ACHN (cell line): ENCODE results near the gene TTC39B.

Experiments used
- DNase-seq: peaks from one replicate; pipeline ENCODE4 v3.0.0-alpha.2; 2015
- in situ Hi-C: cut with HindIII; loops from 2 replicates; pipeline ENCODE4 v1.10.0; 2017; ENCODE audit warnings: low sequenced_read_pairs, low pct_ligation_motif_present, low pct_unique_long_range_greater_than_20kb

Gene TTC39B

DNA sequence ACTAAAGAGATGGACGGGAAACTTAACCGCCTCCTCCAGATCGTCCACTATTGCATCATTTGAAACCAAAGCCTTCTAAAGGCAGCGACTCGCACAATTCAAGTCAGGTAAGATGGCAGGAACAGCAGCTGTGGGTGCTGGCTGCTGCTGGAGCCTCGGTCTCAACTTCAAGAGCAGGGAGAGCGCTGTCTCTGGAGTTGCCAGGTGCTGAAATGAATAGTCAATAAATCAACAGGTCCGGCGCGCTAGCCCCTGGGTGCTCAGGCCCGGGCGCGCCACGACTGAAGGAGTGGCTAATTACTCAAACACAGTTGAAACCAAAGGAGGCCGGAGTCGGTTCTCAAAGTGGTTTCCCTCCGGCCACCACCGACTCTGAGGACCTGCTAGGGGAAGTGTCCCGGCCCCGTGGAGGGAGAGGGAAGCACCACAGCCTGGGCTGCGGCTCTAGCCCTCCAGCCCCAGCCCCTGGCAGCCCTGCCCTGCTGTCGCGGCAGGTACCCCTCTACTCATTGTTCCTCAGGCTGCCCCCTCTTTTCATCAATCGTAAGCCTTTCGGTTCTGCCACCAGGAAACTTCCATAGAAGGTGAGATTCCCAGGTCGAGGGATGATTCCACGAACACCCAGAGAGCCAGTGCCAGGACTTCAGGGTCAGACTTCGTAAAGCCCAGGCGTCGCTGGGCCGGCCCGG is 804 bp downstream of the TTC39B start:
- DNase-seq: peak; percentile 62
- in situ Hi-C loops: no loop called here

DNA sequence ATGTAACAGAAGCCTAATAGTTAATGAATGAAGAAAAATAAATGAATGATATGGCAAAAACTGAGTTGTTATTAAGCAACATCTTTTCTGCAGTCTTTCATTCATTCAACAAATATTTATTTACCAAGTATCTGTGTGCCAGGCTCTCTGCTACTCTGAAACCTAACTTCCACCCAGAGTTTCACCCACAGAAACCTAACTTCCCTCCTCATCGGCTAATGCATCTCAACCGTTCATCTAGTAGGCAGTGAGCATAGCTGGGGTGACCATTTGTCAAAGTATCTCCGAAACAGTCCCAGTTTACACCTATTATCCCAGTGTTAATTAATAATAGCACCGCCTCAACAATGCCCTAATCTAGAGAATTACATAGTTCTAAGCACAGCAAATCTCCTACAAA is 1.5 kb downstream of the TTC39B start:
- in situ Hi-C loops: no loop called here
- no peak for DNase-seq

DNA sequence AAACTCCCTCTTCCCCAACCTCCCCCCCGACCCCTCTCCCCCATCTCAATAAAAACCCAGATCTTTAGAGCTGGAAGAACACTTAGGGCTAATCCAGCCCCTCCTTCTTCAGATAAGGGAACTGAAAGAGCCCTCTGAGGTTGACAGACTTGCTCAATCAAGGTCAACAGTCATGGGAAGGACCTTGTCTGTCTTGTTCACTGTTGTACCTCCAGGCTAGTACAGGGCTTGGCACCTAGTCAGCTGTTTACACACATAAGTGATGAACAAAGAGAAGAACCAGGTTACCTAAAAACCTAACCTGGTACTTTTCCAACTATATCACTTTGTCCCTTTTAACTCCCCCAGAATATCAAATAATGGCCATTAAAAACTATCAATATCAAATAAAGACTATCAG is 2.4 kb downstream of the TTC39B start:
- in situ Hi-C loops: no loop called here
- DNase-seq: no peak

DNA sequence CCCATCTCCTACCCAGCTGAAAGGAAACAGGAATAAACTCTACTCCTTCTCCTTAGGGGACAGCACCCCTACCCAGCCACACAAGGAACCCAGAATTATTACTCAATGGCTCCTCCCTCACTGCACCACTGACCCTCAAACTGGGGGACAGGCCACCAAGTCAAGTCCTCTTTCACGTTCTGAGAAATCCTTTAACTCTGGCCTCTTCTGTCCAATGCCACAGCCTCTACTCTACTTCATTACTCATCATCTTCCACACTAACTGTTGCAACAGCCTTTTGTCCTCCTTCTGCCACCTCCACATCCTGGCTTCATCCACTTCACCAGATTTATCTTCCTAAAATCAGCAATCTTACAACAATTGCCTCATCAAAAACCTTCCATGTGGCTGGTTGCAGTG is 6.8 kb downstream of the TTC39B start:
- no peak for DNase-seq
- in situ Hi-C loops: no loop called here

DNA sequence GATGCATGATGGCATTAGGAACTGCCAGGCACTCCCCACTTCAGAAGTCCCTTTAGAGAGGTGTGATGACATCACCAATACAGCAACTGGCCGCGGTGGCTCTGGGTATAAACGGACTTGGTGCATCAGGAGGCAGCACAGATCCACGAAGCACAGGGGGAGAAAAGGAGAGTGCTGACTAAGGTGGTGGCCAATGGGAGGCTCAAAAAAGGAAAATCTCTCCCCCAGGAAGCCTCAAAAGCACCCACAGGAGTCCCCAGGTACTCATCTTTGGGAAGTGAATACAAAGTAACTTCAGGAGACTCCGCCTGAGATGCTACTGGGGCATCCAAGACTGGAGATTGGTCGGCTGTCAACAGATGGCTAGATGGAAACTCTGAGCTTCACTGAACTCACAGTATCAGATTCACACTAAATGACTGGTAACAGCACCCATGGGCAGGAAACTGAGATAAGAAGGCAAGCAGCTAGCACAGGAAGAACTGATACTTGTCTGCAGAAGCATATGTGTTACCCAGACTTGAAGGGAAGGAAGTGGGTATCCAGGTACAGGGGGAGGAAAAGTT is 7.6 kb downstream of the TTC39B start:
- in situ Hi-C loops: no loop called here
- no peak for DNase-seq

DNA sequence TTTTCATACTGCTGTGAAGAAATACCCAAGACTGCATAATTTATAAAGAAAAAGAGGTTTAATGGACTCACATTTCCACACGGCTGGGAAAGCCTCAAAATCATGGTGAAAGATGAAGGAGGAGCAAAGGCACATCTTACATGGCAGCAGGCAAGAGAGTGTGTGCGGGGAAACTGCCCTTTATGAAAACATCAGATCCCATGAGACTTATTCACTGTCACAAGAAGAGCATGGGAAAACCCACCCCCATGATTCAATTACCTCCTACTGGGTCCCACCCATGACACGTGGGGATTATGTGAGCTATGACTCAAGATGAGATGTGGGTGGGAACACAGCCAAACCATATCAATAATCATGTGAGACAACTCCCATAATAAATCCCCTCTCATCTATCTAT is 8.7 kb downstream of the TTC39B start:
- DNase-seq: no peak
- in situ Hi-C loops: no loop called here

DNA sequence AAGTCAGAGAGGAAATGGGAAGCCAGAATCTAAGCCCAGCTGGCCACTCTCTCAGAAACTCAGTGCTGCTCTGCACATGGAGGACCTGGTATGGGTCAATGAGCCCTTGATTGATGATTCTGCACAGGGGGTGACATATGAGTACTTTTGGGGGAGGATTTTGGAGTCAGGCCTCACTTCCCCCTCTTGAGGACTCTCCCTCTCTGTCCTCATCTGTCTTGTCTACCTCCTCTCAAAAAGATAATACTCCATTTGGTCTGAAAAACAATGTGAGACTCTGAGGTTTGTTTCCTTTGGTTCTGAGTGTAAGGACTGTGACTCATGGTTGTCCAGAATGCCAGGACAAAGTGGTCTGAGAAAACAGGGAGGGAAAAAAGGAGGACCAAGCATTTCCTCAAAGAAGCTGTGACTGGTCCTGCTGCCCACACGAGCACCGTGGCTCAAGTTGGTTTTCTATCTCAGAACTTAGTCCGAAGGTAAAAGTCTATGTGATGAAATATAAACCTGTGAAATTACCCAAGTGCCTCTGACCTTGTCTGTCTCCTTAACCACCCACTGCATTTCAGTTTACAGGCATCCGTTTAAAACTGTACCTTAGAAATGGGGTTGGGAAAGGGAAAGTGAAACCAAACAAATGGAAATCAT is 11.1 kb downstream of the TTC39B start:
- in situ Hi-C loops: no loop called here
- DNase-seq: peak; percentile 57

DNA sequence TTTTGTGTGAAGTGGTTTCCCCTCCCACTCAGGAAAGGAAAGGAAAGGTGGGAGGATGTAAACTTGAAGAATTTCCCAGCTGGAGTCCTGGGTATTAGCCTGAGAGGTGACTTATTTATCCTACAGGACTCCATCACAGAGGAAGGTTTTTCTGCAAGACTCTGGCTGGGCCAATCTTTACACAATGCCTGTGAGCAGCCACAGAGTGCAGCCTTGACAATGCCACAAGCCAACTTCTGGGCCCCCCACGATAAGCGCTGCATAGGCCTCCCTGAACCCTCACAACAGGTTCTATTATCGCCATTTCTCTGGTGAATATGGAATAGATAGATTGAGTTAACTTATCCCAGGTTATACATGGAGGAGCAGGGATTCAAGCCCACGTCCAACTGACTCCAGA is 12.4 kb downstream of the TTC39B start:
- no peak for DNase-seq
- in situ Hi-C loops: no loop called here

DNA sequence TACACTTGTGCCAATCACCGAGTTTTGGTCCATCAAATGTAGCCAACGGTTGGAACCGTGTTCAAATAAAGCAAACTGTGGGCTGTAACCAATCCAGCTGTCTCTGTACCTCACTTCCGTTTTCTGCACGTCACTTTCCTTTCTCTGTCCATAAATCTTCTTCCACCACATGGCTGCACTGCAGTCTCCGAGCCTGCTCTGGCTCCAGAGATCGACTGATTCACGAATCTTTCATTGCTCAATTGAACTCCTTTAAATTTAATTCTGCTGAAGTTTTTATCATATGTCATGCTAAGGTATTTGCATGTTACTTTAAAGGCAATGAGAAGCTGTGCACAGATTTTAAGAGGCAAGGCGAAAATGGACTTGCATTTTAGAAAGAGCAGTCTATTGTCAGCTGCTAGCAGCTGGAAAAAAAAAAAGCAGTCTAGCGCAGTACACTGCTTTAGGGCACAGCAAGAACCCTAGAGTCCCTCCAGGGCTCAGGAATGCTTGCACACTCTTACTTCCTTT is 13.2 kb downstream of the TTC39B start:
- no peak for DNase-seq
- in situ Hi-C loops: no loop called here

DNA sequence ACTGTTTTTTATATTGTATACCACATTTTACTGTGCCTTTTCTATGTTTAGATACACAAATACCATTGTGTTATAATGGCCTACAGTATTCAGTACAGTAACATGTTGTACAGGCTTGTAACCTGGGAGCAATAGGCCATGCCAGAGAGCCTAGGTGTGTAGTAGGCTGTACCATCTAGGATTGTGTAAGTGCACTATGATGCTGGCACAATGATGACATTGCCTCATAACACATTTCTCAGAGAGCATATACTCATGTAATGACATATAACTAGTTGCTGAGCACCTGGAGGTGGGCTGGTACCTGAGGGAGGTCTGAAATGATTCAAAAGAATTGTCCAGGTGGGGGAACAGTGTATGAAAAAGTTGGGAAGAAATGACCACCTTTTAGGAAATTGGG is 13.9 kb downstream of the TTC39B start:
- in situ Hi-C loops: no loop called here

DNA sequence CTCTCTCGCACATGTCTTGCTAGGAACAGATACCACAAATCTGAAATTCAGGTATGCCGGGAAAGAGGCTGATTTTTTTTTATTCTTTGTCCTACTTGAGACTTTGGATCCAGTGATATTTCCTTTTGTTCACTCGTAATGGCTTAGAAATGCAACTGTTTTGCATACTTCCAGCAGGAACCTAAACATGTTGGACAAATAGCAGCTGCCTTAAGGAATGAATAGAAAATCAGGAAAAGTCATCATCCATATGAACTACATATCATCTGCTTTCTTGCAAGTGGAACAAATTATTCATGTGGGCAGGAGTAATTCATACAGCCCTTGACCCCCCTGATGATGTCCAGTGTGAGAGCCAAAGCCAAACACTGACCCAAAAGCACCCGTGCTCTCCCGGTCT is 17.4 kb downstream of the TTC39B start:
- no peak for DNase-seq
- in situ Hi-C loops: no loop called here

More for the DNA sequence above, 13.9 kb downstream of the TTC39B start:
- DNase-seq: no peak

DNA sequence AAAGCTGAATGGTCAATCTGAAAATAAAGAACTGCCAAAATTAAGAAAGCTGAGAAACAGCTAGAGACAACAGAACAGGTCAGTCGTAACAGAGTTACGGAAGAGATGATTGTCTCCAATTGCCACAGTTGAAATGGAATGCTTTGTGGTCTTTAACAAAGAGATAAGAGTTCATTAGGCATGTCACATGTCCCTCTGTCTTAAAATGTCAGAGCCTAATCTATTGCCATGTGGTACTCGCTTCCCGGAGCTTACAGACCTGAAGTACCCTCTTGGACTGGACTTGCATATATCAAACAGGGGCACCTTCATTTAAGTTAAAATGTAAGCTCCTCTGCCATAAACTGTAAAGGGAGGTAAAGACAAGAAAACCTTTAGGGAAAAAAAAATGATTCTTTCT is 19.7 kb downstream of the TTC39B start:
- no peak for DNase-seq
- in situ Hi-C loops: no loop called here

DNA sequence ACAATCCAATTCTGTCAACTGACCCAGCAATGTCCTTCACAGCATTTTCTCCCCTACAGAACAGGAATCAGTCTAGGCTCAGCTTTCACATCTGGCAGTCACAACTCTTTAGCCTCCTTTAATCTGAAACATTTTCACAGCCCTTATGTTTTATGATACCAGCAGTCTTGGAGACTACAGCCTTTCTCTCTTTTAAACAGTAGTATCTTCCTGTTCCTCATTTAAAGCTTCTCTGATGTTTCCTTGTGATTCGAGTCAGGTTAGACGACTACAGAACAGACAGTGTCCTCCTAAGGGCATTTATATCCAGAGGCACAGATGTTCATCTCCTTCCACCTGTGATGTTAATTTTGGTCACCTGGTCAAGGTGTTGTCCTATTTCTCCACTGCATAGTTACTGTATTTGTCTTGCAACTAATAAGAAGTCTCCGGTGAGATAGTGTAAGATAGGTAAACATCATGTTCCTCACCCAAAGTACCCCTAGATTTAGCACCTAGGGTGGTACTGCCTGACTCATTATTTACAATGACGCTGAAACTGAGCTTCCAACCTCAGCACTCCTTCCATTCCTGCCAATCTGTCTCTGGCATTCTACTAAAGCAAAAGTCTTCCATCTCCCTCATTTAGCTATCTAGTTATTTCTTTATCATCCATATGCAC is 20.7 kb downstream of the TTC39B start:
- in situ Hi-C loops: no loop called here
- DNase-seq: no peak

DNA sequence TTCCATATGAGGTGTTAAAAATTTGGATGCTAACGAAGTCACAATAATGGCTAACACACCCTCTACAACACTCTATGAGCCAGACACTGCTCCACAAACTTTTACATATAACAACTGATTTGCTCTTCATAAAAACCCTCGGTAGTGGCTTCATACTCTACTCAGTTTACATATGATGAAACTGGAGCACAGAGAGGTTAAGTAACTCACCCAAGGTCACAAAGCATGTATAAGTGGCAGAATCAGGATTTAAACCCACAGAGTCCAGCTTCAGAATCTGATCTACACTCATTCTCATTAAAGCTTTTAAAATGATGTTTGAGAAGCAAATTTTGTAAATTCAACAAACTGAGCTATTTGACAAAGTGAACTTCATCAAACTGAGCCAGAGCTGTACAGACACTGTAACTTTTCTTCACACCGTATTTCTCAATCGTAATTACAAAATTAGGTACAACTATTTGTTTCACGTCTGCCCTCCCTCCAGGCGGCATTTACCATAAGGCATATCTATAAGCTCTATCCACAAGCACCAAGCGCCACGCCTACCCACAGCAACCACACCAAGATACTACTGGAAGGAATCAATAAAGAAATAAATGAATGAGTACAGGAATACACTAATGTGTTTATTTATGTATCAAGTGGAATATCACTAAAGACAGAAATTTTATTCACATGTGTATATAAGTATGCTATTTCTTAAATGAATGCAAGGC is 24.3 kb downstream of the TTC39B start:
- in situ Hi-C loops: no loop called here
- no peak for DNase-seq

DNA sequence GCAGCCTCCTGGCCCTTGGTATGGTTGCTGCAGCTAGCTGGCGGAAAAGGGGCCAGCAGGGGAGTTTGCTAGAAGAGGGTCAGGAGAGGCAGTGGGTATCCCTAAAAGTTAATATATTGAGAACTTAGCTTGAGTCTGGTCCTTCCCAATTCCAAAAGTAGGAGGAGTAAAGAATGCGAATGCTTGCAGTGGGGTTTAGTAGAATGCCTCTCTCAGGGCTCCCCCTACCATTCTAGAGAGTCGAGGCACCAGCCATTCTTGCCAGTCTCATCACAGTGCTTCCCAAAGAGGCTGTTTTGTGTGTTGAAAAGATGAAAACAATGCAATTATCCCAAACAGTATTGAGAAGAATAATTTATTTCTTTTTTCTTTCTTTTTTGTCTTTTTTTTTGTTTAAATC is 26.4 kb downstream of the TTC39B start:
- no peak for DNase-seq
- in situ Hi-C loops: no loop called here

DNA sequence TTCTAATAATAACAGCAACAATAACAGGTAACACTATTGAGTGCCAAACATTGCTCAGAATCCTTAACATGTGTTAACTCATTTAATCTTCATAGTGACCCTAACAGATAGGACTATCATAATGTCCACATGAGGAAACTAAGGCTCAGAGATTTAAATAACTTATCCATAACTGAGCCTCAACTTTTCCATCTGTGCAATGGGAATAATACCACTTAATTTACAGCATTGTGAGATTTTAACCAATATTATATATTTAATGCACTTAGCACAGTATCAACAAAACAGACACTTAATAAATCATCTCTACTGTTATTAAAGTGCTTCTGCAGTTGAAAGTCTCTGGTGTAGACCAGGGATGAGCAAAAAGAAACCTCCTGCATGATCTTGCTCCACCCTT is 28.2 kb downstream of the TTC39B start:
- DNase-seq: no peak

DNA sequence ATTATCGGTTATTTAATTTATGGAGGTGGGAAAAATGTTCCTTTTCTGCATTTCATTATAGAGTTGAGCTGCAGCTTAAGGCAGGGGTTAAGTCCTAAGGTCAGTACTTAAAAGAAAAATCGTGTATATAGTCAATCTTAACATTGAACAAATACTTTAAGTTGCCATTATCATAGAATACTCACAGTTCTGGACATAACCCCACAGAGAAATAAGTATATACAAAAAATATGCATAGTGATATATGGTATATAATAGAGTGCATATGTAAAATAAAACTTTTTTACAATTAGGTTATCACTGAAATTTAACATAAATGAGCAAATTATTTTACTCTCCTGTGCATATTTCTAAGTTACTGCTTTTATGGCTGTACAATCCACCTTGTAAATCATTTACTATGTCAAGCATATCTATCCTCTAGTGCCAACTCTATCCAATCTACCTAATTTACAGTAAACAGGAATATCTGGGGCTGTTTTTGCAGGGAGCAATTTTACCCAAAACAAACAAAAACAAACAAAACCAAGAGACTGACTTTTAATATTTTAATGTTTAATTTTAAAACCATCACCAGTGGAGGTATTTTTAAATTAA is 28.8 kb downstream of the TTC39B start:
- in situ Hi-C loops: no loop called here

More for the DNA sequence above, 28.2 kb downstream of the TTC39B start:
- in situ Hi-C loops: no loop called here

DNA sequence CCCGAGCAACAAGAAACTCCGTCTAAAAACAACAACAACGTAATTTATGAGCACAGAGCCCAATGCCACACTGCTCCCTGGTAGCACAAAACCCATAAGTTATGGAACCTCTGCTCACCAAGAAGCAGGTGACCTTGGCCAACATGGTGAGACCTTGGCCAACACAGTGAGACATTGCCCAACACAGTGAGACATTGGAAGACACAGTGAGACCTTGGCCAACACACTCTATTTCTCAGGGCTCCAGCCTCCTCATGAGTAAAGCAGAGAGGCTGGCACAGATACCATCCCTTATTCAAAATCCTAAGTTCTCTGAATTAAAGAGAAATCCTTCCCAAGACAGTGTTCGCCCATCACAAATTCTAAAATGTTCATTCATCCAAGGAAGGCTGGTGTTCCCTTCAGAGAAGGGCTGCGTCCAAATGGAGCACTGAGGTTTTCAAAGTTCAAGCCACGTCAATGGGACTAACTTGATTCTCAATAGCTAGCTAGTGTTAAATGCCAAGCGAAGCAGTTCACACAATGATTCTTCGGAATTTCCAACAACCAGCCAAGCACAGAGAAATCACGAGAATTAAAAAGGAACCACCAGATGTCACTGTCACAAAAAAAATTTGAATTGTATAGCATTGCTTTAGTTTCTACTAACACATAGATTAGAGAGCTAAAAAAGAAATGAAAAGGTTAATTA is 29.5 kb downstream of the TTC39B start:
- in situ Hi-C loops: no loop called here

More for the DNA sequence above, 28.8 kb downstream of the TTC39B start:
- no peak for DNase-seq

More for the DNA sequence above, 29.5 kb downstream of the TTC39B start:
- DNase-seq: peak; percentile 43
